Progenitor cell of endocrine pancreas (in vitro differentiated cells): ENCODE data around the gene LGSN. TPM values are rescaled to one million over a fixed set of nuclear protein-coding genes. Genes with fewer than 3 reads are reported as not detected.

Experiments used
- DNase-seq: peaks from one replicate; pipeline ENCODE4 v3.0.0; 2021; ENCODE audit warnings: low spot score; ENCODE audit not compliant: unreplicated experiment
- H3K27ac Mint-ChIP-seq: 2 replicates; pipeline ENCODE4 v1.8.0; 2021; ENCODE audit warnings: mild to moderate bottlenecking, moderate library complexity, mixed read lengths
- H3K27me3 Mint-ChIP-seq: 2 replicates; pipeline ENCODE4 v1.8.0; 2021; ENCODE audit warnings: mixed read lengths
- H3K36me3 Mint-ChIP-seq: 2 replicates; pipeline ENCODE4 v1.8.0; 2022; ENCODE audit warnings: mixed read lengths; ENCODE audit not compliant: insufficient read depth
- H3K4me1 Mint-ChIP-seq: 2 replicates; pipeline ENCODE4 v1.8.0; 2021; ENCODE audit warnings: low read depth, mixed read lengths
- H3K4me3 Mint-ChIP-seq: 2 replicates; pipeline ENCODE4 v1.8.0; 2021; ENCODE audit warnings: low read depth, mild to moderate bottlenecking, moderate library complexity, mixed read lengths
- H3K9me3 Mint-ChIP-seq: 2 replicates; pipeline ENCODE4 v1.8.0; 2021; ENCODE audit warnings: low read depth, mixed read lengths
- CTCF ChIP-seq: fragments of 200-600 bp; sonication (generic); IDR thresholded peaks from one replicate; pipeline ENCODE4 v1.5.0; 2021; ENCODE audit warnings: antibody characterized with exemption, mild to moderate bottlenecking; ENCODE audit not compliant: unreplicated experiment
- total RNA-seq: library from RNA; stranded (reverse); gene quantifications from 2 replicates; pipeline ENCODE4 v1.2.1, GENCODE V29; 2021

The LGSN gene
- total RNA-seq, 1 donor from 2014 or later, result not detected

- Mint-ChIP-seq H3K9me3 (no peaks in the 10 kb centered on the region), H3K4me1 (peaks cover 7% of the 10 kb centered on the region), H3K4me3 (no peak overlapping the region), H3K27ac (no peak overlapping the region), H3K27me3 (no peaks in the 10 kb centered on the region), H3K36me3 (no peaks in the 10 kb centered on the region)
- no peak for TF ChIP-seq CTCF
- DNase-seq, result no peak
Measured at GRCh38 chr6:63306420-63306819, 13.4 kb downstream of the LGSN start.

- H3K27ac Mint-ChIP-seq, result no peak overlapping the region
- TF ChIP-seq CTCF, result no peak
- H3K4me1 Mint-ChIP-seq, result peaks cover 7% of the 10 kb centered on the region
- H3K9me3 Mint-ChIP-seq, result no peaks in the 10 kb centered on the region
- no peak for DNase-seq
- H3K4me3 Mint-ChIP-seq, result no peak overlapping the region
- no peaks in the 10 kb centered on the region for H3K36me3 Mint-ChIP-seq
- H3K27me3 Mint-ChIP-seq, result no peaks in the 10 kb centered on the region
Measured at GRCh38 chr6:63305277-63305676, 14.5 kb downstream of the LGSN start.

- Mint-ChIP-seq H3K27me3 (no peaks in the 10 kb centered on the region), H3K4me1 (peaks cover 7% of the 10 kb centered on the region), H3K27ac (no peak overlapping the region), H3K36me3 (no peaks in the 10 kb centered on the region), H3K9me3 (peaks cover 6% of the 10 kb centered on the region), H3K4me3 (no peak overlapping the region)
- TF ChIP-seq CTCF, result no peak
- DNase-seq, result no peak
Measured at GRCh38 chr6:63303476-63303875, 16.3 kb downstream of the LGSN start.

- no peak for DNase-seq
- no peaks in the 10 kb centered on the region for H3K27me3 Mint-ChIP-seq
- H3K9me3 Mint-ChIP-seq, result peaks cover 6% of the 10 kb centered on the region
- H3K27ac Mint-ChIP-seq, result no peak overlapping the region
- no peak for TF ChIP-seq CTCF
- H3K4me3 Mint-ChIP-seq, result no peak overlapping the region
- no peaks in the 10 kb centered on the region for H3K4me1 Mint-ChIP-seq
- no peaks in the 10 kb centered on the region for H3K36me3 Mint-ChIP-seq
Measured at GRCh38 chr6:63299667-63300066, 20.1 kb downstream of the LGSN start.

DNA sequence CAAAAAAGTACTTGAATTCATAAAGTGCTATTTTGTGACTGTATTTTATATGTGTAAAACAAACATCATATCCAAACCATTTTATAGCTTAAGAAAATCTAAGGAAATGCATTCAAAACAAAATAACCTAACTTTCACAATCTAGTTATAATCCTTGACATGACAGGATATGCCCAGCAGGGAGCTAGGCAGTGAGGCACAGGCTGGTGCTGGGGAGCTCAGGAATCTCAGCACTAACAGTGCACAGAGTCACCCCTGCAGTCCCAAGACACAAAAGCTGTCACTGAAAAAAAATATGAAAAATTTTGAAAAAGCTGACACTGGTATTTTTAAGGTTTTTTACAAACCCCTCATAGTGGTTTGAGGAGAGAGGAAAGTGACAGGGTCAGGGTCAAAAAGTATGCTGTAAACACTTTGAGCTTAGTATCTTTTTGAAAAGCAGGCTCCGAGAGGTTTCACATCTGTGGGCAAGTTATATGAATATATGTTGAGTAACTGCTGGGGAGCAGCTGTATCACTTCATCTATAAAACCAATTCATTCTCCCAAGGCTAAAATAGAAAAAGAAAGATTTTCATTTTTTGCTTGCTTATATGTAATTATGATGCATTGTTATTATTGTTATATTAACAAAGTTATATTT lies 24.1 kb downstream of the LGSN start:
- Mint-ChIP-seq H3K36me3 (no peaks in the 10 kb centered on the region), H3K9me3 (peaks cover 6% of the 10 kb centered on the region), H3K4me1 (no peaks in the 10 kb centered on the region), H3K27ac (no peak overlapping the region), H3K27me3 (no peaks in the 10 kb centered on the region), H3K4me3 (no peak overlapping the region)
- TF ChIP-seq CTCF, result peak; percentile 29
- DNase-seq, result no peak
